ENCODE measurements around the gene COG5. TPM values are rescaled to one million over a fixed set of nuclear protein-coding genes. Genes with fewer than 3 reads are reported as not detected.

The COG5 gene
- polyA plus RNA-seq, 1 of the 3 experiments (the other 2 are of a cell fraction) = 21.2 TPM

GRCh38 chr7:107319724-107320228 is 243.9 kb downstream of the COG5 start:
- Histone ChIP-seq H3K4me1 (ENCODE audit: control insufficient read depth in 1 of 2, insufficient read depth in 2 of 2, low read depth in 1 of 2, low read length in 1 of 2) (no peaks in the 10 kb centered on the region; a peak in 1 of 4 replicates), H3K36me3 (replicated peaks in 1 of 2; ENCODE audit: control insufficient read depth in 1 of 2, insufficient read depth in 2 of 2, low read length in 1 of 2) (peaks cover 18 to 40% of the 10 kb centered on the region in 2 experiments), H3K4me3 (ENCODE audit: low read depth in 2 of 2, low read length in 1 of 2) (no peak overlapping the region), H4K20me1 (ENCODE audit: insufficient read depth) (no peaks in the 10 kb centered on the region), H3K79me2 (ENCODE audit: insufficient read depth) (no peaks in the 10 kb centered on the region), H3K27ac (ENCODE audit: low read depth in 2 of 2, low read length in 1 of 2) (no peak overlapping the region), H3K27me3 (ENCODE audit: insufficient read depth) (no peaks in the 10 kb centered on the region), H3F3A (replicated peaks; ENCODE audit: insufficient read depth) (peaks cover 3% of the 10 kb centered on the region), H3K9me2 (no peaks in the 10 kb centered on the region; the same call in 1 of the 2 replicates), H3K9ac (no peak overlapping the region), H3K9me3 (no peaks in the 10 kb centered on the region), H3K4me2 (no peak overlapping the region), H2AFZ (ENCODE audit: low read depth) (no peak overlapping the region)
- POLR2A ChIA-PET = no interaction called here
- WGBS (ENCODE audit: low lambda C conversion rate) = 97% methylated on average over 2 of the region's 2 CpGs
- CTCF ChIA-PET = interaction anchor here (1.0 kb wide), 1 partner anchor 10 kb away, joined by 4 read pairs; no protein-coding TSS in a partner anchor
- TF ChIP-seq SMC3 (IDR thresholded peaks at IDR 0.05; ENCODE audit: low read depth, low read length) (no peak), FOSL2 (IDR thresholded peaks at IDR 0.05; ENCODE audit: borderline replicate concordance, low read depth) (no peak), TAF1 (IDR thresholded peaks at IDR 0.05; ENCODE audit: borderline replicate concordance, low read depth, low read length) (no peak), JUND (IDR thresholded peaks at IDR 0.05) (no peak), GABPA (IDR thresholded peaks at IDR 0.05; ENCODE audit: low read depth) (no peak), MEF2A (IDR thresholded peaks at IDR 0.05; ENCODE audit: borderline replicate concordance, low read depth) (no peak)
- TF ChIP-seq, protein P1, sequence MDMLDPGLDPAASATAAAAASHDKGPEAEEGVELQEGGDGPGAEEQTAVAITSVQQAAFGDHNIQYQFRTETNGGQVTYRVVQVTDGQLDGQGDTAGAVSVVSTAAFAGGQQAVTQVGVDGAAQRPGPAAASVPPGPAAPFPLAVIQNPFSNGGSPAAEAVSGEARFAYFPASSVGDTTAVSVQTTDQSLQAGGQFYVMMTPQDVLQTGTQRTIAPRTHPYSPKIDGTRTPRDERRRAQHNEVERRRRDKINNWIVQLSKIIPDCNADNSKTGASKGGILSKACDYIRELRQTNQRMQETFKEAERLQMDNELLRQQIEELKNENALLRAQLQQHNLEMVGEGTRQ (IDR thresholded peaks at IDR 0.05; ENCODE audit: borderline replicate concordance, low read depth, low read length) = no peak
- DNase-seq = no peak

DNA sequence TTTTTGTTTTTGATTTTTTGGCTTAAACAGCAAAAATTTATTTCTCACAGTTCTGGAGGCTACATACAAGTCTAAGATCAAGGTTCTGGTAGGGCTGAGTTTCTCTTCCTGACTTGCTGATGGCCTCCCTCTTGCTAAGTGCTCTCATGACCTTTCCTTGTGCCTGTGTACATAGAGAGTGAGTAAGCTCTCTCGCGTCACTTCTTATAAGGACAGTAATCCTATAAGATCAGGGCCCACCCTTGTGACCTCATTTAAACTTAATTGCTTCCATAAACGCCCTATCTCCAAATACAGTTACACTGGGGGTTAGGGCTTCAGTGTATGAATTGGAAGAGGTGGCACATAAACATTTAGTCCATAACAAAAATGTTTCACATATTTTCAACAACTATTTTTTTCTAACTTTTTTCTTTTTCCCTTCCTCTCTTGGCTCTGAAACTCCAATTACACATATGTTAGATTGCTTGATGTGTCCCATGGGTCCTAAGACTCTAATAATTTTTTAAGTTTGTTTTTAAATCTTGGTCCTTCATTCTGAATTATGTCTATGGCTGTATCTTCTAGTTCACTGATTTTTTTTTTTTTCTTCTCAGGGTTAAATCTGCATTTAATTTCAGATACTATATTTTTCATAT is 245.1 kb downstream of the COG5 start:
- Histone ChIP-seq H3K36me3 (replicated peaks in 1 of 2; ENCODE audit: control insufficient read depth in 1 of 2, insufficient read depth in 2 of 2, low read length in 1 of 2) (peaks cover 18 to 43% of the 10 kb centered on the region in 2 experiments), H3K4me2 (no peak overlapping the region), H4K20me1 (ENCODE audit: insufficient read depth) (no peaks in the 10 kb centered on the region), H3K4me3 (ENCODE audit: low read depth in 2 of 2, low read length in 1 of 2) (no peak overlapping the region), H3K79me2 (ENCODE audit: insufficient read depth) (no peaks in the 10 kb centered on the region), H2AFZ (ENCODE audit: low read depth) (no peak overlapping the region), H3K9ac (no peak overlapping the region), H3K4me1 (ENCODE audit: control insufficient read depth in 1 of 2, insufficient read depth in 2 of 2, low read depth in 1 of 2, low read length in 1 of 2) (no peaks in the 10 kb centered on the region; a peak in 1 of 4 replicates), H3K27ac (ENCODE audit: low read depth in 2 of 2, low read length in 1 of 2) (no peak overlapping the region), H3K9me2 (no peaks in the 10 kb centered on the region; the same call in 1 of the 2 replicates), H3F3A (replicated peaks; ENCODE audit: insufficient read depth) (no peaks in the 10 kb centered on the region), H3K9me3 (no peaks in the 10 kb centered on the region), H3K27me3 (ENCODE audit: insufficient read depth) (no peaks in the 10 kb centered on the region)
- no peak for DNase-seq
- TF ChIP-seq EZH2phosphoT487 (IDR thresholded peaks at IDR 0.05; ENCODE audit: borderline replicate concordance, low read depth) = no peak
- TF ChIP-seq FOXJ3 (CRISPR knock-in tag; IDR thresholded peaks at IDR 0.05) = no peak
- TF ChIP-seq SMC3 (IDR thresholded peaks at IDR 0.05; ENCODE audit: low read depth, low read length) = no peak
- no peak for TF ChIP-seq JUND (IDR thresholded peaks at IDR 0.05)
- no peak for TF ChIP-seq YY1 (IDR thresholded peaks at IDR 0.05; ENCODE audit: low read depth)
- TF ChIP-seq EP300 (IDR thresholded peaks at IDR 0.05; ENCODE audit: borderline replicate concordance in 1 of 2, low read depth in 1 of 2, low read length in 1 of 2) = no peak
- TF ChIP-seq, protein P2, sequence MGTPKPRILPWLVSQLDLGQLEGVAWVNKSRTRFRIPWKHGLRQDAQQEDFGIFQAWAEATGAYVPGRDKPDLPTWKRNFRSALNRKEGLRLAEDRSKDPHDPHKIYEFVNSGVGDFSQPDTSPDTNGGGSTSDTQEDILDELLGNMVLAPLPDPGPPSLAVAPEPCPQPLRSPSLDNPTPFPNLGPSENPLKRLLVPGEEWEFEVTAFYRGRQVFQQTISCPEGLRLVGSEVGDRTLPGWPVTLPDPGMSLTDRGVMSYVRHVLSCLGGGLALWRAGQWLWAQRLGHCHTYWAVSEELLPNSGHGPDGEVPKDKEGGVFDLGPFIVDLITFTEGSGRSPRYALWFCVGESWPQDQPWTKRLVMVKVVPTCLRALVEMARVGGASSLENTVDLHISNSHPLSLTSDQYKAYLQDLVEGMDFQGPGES (IDR thresholded peaks at IDR 0.05; ENCODE audit: low read depth, low read length) = no peak
- no peak for TF ChIP-seq REST (IDR thresholded peaks at IDR 0.05; ENCODE audit: low read depth, low read length)
- TF ChIP-seq, protein P3, sequence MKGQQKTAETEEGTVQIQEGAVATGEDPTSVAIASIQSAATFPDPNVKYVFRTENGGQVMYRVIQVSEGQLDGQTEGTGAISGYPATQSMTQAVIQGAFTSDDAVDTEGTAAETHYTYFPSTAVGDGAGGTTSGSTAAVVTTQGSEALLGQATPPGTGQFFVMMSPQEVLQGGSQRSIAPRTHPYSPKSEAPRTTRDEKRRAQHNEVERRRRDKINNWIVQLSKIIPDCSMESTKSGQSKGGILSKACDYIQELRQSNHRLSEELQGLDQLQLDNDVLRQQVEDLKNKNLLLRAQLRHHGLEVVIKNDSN (IDR thresholded peaks at IDR 0.05; ENCODE audit: borderline replicate concordance, low read depth) = no peak
- TF ChIP-seq FOXM1 (IDR thresholded peaks at IDR 0.05; ENCODE audit: low read depth) = no peak
- ChIA-PET CTCF (no interaction called here), POLR2A (no interaction called here)
- WGBS (ENCODE audit: low lambda C conversion rate) = 86% methylated on average over 3 of the region's 3 CpGs

Measured in SK-N-SH (cell line).